ENCODE data around the gene TRMT112.

- TF ChIP-seq POLR2A (IDR thresholded peaks at IDR 0.05; ENCODE audit: low read depth, low read length) (no peak), TAF1 (IDR thresholded peaks at IDR 0.05; ENCODE audit: borderline replicate concordance, low read depth, low read length) (no peak)
These were observed 43.1 kb upstream of the TRMT112 start for GRCh38 chr11:64360448-64360921.
